Activated CD8-positive, alpha-beta memory T cell treated with anti-CD3 and anti-CD28 coated beads for 36 hours (primary cell): ENCODE measurements around the gene KCNMB2. TPM values are rescaled to one million over a fixed set of nuclear protein-coding genes. Genes with fewer than 3 reads are reported as not detected.

Source experiments
- CTCF ChIA-PET: fragments of 350-600 bp; sonication (Branson Sonifier 250); formaldehyde crosslinking; loops from one replicate; lab custom pipeline; 2021; ENCODE audit warnings: antibody characterized with exemption; lab: Charles Lee
- POLR2A ChIA-PET: fragments of 350-600 bp; sonication (Branson Sonifier 250); formaldehyde crosslinking; loops from one replicate; lab custom pipeline; 2021; ENCODE audit warnings: antibody characterized with exemption; lab: Charles Lee
- total RNA-seq, 2 experiments: library from RNA; stranded (reverse); gene quantifications; one replicate each; pipeline ENCODE4 v1.2.3, GENCODE V29; 2021

The KCNMB2 gene
- total RNA-seq, 2 experiments from 2014 or later, result not detected

DNA sequence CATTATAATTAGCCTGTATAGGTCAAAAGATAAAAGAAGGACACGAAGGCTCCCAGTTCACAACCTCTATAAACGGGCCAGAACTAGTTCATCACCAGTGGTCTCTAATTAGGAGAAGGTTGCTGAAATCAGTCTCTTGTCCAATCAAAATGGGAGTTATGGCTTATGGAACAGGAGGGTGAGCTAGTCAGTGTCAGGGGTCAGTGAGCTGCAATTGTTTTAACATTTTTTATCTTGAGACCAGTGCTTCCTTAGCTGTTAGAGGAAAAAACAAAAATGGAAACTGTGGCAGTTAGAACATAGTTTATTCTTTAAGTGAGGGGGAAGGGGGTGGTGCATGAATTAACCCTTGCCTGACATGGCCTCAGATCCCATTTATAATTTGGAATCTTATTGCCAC lies 141.7 kb downstream of the KCNMB2 start:
- ChIA-PET POLR2A (no interaction called here), CTCF (no interaction called here)

DNA sequence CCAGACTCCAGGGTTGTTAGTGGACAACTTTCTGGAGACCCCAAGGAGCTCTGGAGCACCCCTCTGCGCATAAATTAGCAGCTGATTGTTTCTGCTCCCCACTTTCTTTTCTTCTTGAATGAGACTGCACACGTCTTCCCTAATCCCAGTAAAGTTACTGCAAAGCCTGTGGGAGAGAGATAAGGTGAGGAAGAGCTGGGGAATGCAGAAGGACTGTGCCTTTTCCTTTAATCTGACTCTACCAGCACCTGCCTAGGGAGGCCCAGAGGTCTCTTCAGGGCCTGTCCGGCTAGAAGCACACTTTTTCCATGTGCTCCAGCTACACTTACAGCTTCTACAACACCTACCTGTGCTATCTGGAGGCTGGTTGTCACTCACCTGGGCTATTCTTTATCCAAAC lies 143.8 kb downstream of the KCNMB2 start:
- POLR2A ChIA-PET, result no interaction called here
- CTCF ChIA-PET, result interaction anchor here (1.1 kb wide), 1 partner anchor 11 kb away, joined by 3 read pairs; no protein-coding TSS in a partner anchor

GRCh38 chr3:178680489-178680888 lies 144.3 kb downstream of the KCNMB2 start:
- CTCF ChIA-PET, result interaction anchor here (1.1 kb wide), 1 partner anchor 11 kb away, joined by 3 read pairs; no protein-coding TSS in a partner anchor
- POLR2A ChIA-PET, result no interaction called here

DNA sequence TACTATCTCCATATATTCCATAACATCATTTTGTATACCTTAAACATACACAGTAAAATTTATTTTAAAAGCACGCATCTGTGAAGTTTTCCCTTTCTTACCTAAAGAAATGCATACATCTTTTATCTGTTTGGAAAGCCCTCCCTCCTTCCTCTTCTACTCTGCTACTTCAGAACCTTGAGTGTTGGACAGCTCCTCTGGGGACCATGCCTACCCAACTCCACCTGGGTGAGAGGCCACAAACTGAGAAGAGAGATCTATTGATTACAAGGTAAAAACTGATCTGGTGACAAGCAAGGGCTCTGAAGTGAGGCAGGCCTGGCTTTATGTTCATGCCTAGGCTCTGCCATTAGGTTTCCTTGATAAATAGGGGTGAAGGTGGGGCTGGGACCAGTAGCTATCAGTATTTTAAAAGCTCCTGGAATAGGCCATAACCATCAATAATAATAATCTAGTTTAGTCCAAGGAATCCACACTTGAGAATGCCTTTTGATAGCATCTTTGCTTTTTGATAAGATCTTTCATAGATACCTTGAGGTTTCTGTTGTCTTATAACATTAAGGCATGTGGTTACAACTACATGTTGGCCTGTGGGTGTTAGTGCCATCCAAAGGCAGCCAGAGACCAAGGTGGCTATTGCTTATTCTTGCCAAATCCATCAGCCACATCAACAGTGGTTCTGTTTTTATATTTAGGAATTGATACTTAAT lies 148.8 kb downstream of the KCNMB2 start:
- ChIA-PET CTCF (no interaction called here), POLR2A (no interaction called here)

DNA sequence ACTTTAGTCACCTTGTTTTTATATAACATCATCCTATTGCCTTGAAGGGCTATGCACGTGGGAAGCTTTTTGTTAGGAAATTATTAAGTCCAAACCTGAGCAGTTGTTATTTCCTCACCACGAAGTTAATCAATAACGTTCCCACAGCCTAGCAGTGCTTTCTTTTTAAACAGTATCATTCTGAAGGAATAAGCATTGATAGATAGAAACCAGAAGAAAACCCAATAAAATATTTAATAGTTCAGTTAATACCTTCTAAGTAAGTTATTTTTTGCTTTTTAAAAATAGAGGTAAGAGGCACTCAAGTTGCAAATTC lies 149.3 kb downstream of the KCNMB2 start:
- CTCF ChIA-PET, result no interaction called here
- POLR2A ChIA-PET, result no interaction called here

DNA sequence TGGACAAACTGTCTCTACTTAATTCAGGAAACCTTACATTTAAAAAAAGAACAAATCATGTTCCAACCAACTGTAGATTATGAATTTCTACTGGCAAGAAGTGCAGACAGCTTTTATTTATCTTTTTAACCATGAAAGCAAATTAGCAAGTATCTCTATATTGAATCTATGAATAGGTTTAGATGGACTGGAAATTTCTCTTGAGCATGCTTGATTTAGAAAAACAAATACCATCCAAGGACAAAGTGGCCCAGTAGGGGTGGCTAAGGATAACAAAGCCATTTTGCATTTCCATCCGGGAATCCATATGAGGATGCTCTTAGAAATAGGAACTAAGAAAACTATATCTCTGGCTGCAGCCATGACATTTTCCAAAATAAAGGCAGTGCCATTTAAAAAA lies 150.6 kb downstream of the KCNMB2 start:
- POLR2A ChIA-PET, result no interaction called here
- CTCF ChIA-PET, result no interaction called here

DNA sequence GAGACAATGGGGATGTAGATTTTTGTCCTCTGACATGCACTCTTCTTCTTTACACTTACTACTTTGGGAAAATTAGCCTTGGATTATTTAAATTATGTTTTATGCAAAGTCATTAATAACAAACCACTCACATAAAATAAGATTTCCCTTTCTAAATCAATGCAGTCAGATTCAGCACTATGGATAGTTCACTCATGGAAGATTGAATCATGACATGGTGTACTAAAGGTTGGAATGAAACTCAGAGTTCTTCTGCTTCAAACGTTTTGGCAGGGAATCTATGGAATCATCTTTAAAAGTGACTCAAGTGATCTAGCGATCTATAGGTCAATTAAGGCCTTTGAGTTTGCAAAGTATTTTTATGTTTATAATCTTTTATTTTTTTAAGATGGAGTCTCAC lies 154.3 kb downstream of the KCNMB2 start:
- ChIA-PET CTCF (interaction anchor here (0.6 to 1.2 kb wide), 2 partner anchors 10 to 24 kb away, joined by 3 read pairs; no protein-coding TSS in a partner anchor), POLR2A (no interaction called here)

GRCh38 chr3:178699364-178699763 lies 163.1 kb downstream of the KCNMB2 start:
- POLR2A ChIA-PET, result no interaction called here
- CTCF ChIA-PET, result no interaction called here

- POLR2A ChIA-PET, result no interaction called here
- CTCF ChIA-PET, result no interaction called here
These were observed 163.6 kb downstream of the KCNMB2 start for GRCh38 chr3:178699810-178700209.

DNA sequence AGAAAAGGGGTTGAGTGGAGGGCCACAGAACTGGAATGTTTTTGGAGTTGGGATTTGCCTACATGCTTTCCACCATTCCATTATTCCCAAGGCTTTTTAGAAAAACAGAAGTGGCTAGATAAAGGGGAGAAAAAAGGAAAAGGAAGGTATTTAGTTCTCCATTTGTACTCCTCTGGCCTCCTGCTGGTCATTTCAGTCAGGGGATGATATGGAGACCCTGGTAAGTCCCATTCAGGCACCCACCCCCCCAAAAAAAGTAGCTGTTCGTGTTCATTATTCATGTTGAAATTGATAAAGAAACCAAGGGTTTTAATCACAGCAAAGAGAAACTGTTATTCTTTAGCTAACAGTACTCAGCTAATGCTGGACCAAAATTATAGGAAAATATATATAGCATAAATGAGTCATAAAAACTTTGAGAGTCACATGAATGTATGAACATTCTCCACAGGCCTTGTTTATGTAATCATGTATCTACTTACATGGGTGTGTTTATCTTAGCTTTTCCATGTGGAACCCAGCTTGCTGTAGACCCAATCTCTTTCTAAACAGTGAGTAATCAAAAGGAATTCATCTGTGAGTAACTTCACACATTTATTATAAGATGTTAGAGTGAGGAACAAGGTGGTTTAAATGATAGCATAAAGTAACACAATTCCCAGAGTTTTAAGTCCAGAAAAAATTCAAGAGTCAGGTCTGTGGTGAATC lies 167.2 kb downstream of the KCNMB2 start:
- POLR2A ChIA-PET, result no interaction called here
- CTCF ChIA-PET, result no interaction called here

DNA sequence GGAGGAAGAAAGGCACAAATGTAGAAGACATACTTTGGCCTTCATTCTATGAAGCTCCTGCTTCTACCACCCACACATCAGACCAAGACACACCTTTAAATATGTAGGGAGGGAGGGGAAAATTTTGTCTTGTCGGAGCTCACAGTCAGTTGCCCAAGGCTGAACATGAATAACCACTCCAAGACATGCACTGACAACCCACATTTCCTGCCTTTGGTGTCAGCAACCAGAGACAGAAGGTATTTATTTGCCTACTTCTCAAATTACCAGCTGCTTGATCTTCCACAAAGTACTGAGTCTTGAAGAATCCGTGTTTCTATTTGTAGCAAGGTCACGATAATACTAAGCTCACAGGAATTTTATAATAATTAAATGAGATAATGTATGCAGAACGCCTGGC lies 169.7 kb downstream of the KCNMB2 start:
- ChIA-PET POLR2A (no interaction called here), CTCF (interaction anchor here (1.0 kb wide), 1 partner anchor 12 kb away, joined by 3 read pairs; no protein-coding TSS in a partner anchor)

- ChIA-PET POLR2A (no interaction called here), CTCF (no interaction called here)
These were observed 170.2 kb downstream of the KCNMB2 start for GRCh38 chr3:178706411-178706810.

DNA sequence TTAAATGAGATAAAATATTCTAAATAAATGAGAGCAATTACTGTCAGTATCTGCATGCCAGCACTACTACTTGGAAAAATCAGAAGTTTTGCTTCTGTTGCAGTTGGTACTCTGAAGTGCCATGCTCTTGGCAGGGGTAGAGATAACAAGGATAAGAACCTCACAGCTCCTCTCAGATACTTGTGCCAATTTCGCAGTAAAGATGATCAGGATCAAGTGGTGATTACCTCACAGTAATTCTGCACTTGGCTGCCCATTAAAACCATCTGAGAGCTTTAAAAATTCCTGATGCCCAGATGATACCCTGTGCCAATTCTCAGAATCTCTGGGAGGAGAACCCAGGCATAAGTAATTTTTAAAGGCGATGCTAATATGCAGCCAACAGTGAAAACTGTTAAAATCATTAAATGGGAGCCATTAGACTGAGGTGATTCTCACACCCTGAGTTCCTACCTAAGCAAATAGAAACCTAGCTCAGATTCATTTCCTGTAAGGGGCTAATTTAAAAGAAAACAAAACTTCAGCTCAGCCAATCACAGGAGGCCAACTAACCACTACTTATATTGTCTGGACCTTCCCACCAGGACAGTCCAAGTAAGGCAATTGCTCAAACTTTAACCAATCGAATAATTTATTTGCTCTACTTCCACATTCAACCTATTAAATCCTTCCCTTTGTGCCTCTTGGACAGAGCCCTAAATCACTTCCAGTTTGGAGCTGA lies 171.2 kb downstream of the KCNMB2 start:
- ChIA-PET POLR2A (no interaction called here), CTCF (no interaction called here)

GRCh38 chr3:178709051-178709450 lies 172.8 kb downstream of the KCNMB2 start:
- ChIA-PET POLR2A (no interaction called here), CTCF (no interaction called here)

GRCh38 chr3:178711753-178712152 lies 175.5 kb downstream of the KCNMB2 start:
- ChIA-PET POLR2A (no interaction called here), CTCF (no interaction called here)

DNA sequence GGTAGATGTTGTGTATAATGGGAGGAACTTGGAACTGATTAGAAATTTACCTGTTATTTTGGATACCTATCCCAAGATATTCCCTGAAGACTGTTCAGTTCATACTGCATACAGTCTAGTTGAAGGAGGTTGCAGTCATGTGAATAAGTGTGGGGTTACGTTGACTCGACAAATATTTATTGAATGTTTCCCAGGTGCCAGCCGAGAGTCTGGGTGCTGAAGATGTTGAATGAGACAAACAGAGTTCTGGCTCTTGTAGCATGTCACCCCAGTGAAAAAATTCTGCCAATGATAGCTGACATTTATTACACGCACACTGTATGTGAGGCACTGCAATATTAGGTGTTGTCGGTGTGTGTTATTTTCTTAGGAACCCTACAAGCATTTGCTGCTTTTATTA lies 176.0 kb downstream of the KCNMB2 start:
- ChIA-PET CTCF (no interaction called here), POLR2A (no interaction called here)

- ChIA-PET POLR2A (no interaction called here), CTCF (interaction anchor here (0.6 kb wide), 1 partner anchor 35 kb away, joined by 3 read pairs; no protein-coding TSS in a partner anchor)
These were observed 178.9 kb downstream of the KCNMB2 start for GRCh38 chr3:178714925-178715832.

- ChIA-PET POLR2A (no interaction called here), CTCF (no interaction called here)
These were observed 182.9 kb downstream of the KCNMB2 start for GRCh38 chr3:178718995-178719635.

DNA sequence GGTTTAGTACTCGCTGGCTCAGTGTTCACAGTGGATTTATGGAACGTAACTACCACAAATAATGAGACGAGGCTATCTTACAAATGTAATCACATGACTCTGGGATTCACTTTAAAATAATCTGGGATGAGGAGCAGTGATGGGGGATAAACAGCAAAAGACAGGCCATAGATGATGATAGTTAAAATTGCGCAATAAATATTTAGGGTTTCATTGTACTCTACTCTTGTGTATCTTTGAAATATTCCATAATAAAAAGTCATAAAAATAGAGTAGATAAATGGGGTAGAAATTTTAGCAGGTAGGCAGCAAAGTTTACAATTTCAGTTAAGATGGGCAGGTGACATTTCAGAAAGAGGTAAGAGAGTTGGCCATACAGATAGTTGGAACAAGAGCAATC lies 196.6 kb downstream of the KCNMB2 start:
- POLR2A ChIA-PET, result no interaction called here

More for the DNA sequence above, 196.6 kb downstream of the KCNMB2 start:
- CTCF ChIA-PET, result no interaction called here
